Left lung (tissue), 10 donors: ENCODE results near the gene RAB40A. TPM values are rescaled to one million over a fixed set of nuclear protein-coding genes. Genes with fewer than 3 reads are reported as not detected.
A peak's percentile ranks its signal among the peaks of the same experiment; 100 is the strongest.
"Not testable (repeated sequence)": the region's sequence is repeated elsewhere in the genome, so short reads cannot be mapped to it uniquely, and the experiment has no call there.

Source experiments
- ATAC-seq: fragments of 200-7000 bp; cut with Tn5 transposase; one replicate; pipeline ENCODE4 v1.9.1; 2020; ENCODE audit warnings: moderate library complexity
- DNase-seq, 4 donors: peaks; one replicate each; pipeline ENCODE4 v3.0.0-alpha.2; 2013 to 2020
- H3K27ac ChIP-seq, 2 donors: fragments of 200-600 bp; sonication (generic) in 1 of 2; one replicate each; pipeline versions ENCODE4 v1.5.0 to v1.8.0; 2020 to 2021
- H3K27me3 ChIP-seq, 2 donors: fragments of 200-600 bp; sonication (generic) in 1 of 2; one replicate each; pipeline versions ENCODE4 v1.5.0 to v1.8.0; 2020 to 2021
- H3K36me3 ChIP-seq, 2 donors: fragments of 200-600 bp; sonication (generic) in 1 of 2; one replicate each; pipeline versions ENCODE4 v1.5.0 to v1.8.0; 2020 to 2021
- H3K4me1 ChIP-seq, 2 donors: fragments of 200-600 bp; one replicate each; pipeline ENCODE4 v1.8.0; 2021
- H3K4me3 ChIP-seq, 2 donors: fragments of 200-600 bp; sonication (generic) in 1 of 2; one replicate each; pipeline versions ENCODE4 v1.5.0 to v1.8.0; 2020 to 2021; ENCODE audit warnings: mild to moderate bottlenecking in 1 of 2
- H3K9me3 ChIP-seq, 2 donors: fragments of 200-600 bp; sonication (generic) in 1 of 2; one replicate each; pipeline versions ENCODE4 v1.5.0 to v1.8.0; 2020 to 2021
- intact Hi-C, 2 donors: fragments of 100-400 bp; cut with DNase I; formaldehyde crosslinking; loops; one replicate each; pipeline versions ENCODE4 v1.11.2 to v1.14.2; 2022
- polyA plus RNA-seq, 6 donors: library from polyadenylated mRNA; unstranded; fragments of 120-200 nt; gene quantifications; one replicate each; pipeline ENCODE4 v1.2.1, GENCODE V29; 2013; ENCODE audit not compliant: insufficient read length in 6 of 6
- total RNA-seq, 2 donors: library from RNA; stranded (reverse); fragmentation: NEBNext Ultra II Directional; extraction: Animal tissue kit (Norgen Biotek cat#: 25700); gene quantifications; one replicate each; pipeline ENCODE4 v1.2.1, GENCODE V29; 2021
- TF ChIP-seq, protein P1 (sequence below), 2 donors: fragments of 200-600 bp; sonication (generic) in 1 of 2; IDR thresholded peaks; one replicate each; pipeline versions ENCODE4 v1.5.0 to v1.8.0; 2021; ENCODE audit warnings: antibody characterized with exemption in 2 of 2
- donor health status: DM: no; HTN: yes; CAD: no.
- donor health status: DM: no; HTN: no; CAD: no.

Gene RAB40A
- total and polyA plus RNA-seq, 8 donors, result 0.17 to 4.2 (median 3.5) TPM

DNA sequence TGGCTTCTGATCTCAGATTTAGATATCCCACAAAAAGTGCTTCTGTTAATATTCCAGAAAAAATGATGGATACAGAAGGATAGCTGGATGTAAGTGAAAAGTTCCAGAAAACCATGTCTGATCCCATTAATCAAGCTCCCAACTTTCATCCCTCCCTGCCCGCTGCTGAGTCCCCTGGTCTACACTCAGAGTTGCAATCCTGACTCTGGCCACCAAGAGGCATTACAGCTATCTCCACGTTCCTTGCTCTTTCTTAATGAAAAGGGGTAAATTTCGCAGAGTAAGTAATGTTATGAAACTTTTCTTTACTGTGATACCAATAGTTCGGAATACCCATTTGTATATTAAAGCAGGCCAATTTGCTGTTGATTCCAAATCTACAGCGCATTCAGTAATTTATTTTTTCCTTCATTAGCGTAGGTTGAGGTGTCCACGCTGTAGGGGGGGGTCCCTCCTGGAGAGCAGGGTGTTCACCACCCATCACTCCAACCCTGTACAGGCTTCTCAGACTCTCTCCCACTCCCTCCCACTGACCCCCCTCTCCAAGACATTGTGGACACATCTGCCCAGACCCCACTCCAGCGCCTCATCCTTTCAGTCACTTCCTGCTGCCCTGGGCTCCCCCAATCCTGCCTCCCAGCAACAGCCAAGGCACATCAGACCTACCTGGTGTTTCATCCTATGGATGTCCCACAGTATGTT is 55.1 kb downstream of the RAB40A start:
- Histone ChIP-seq H3K9me3 (no peaks in the 10 kb centered on the region), H3K27me3 (no peaks in the 10 kb centered on the region), H3K36me3 (no peaks in the 10 kb centered on the region), H3K4me1 (no peaks in the 10 kb centered on the region), H3K27ac (no peak overlapping the region), H3K4me3 (peak overlapping the region in 1 of 2 donors; percentile 3)
- ATAC-seq (peak; percentile 84), DNase-seq (peak in 3 of 4 donors; percentile 6 to 32 (median 31))
- intact Hi-C loops, result loop anchor here in 1 of 2 donors (5.0 kb wide), 1 partner anchor 122 kb away; no protein-coding TSS in a partner anchor
- TF ChIP-seq, protein P1, sequence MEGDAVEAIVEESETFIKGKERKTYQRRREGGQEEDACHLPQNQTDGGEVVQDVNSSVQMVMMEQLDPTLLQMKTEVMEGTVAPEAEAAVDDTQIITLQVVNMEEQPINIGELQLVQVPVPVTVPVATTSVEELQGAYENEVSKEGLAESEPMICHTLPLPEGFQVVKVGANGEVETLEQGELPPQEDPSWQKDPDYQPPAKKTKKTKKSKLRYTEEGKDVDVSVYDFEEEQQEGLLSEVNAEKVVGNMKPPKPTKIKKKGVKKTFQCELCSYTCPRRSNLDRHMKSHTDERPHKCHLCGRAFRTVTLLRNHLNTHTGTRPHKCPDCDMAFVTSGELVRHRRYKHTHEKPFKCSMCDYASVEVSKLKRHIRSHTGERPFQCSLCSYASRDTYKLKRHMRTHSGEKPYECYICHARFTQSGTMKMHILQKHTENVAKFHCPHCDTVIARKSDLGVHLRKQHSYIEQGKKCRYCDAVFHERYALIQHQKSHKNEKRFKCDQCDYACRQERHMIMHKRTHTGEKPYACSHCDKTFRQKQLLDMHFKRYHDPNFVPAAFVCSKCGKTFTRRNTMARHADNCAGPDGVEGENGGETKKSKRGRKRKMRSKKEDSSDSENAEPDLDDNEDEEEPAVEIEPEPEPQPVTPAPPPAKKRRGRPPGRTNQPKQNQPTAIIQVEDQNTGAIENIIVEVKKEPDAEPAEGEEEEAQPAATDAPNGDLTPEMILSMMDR (IDR thresholded peaks at IDR 0.05), result peak in 1 of 2 donors; percentile 19

DNA sequence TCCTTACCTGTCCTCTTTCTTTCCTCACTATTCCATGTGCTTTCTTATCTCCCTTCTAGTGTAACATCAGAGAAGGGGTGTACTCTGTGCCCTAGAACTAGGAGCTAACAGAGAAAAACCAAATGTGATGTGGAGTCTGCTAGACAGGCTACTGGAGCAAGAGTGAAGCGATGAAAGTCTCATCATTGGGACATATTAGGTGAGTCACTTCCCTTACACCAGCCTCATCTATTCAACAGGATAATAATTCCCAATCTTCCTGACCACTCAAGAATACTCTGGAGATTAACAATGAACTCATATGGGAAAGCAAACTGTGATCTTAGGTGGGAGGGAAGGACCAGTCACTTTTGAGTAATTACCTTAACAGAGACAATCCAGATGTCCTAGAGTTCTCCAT is 58.1 kb downstream of the RAB40A start:
- Histone ChIP-seq H3K9me3 (no peaks in the 10 kb centered on the region), H3K36me3 (no peaks in the 10 kb centered on the region), H3K4me1 (no peaks in the 10 kb centered on the region), H3K27ac (no peak overlapping the region), H3K27me3 (no peaks in the 10 kb centered on the region), H3K4me3 (no peak overlapping the region)
- TF ChIP-seq, protein P1 (IDR thresholded peaks at IDR 0.05), result no peak
- intact Hi-C loops, result loop anchor here in 1 of 2 donors (5.0 kb wide), 1 partner anchor 119 kb away; no protein-coding TSS in a partner anchor
- ATAC-seq, result no peak
- DNase-seq, result no peak

DNA sequence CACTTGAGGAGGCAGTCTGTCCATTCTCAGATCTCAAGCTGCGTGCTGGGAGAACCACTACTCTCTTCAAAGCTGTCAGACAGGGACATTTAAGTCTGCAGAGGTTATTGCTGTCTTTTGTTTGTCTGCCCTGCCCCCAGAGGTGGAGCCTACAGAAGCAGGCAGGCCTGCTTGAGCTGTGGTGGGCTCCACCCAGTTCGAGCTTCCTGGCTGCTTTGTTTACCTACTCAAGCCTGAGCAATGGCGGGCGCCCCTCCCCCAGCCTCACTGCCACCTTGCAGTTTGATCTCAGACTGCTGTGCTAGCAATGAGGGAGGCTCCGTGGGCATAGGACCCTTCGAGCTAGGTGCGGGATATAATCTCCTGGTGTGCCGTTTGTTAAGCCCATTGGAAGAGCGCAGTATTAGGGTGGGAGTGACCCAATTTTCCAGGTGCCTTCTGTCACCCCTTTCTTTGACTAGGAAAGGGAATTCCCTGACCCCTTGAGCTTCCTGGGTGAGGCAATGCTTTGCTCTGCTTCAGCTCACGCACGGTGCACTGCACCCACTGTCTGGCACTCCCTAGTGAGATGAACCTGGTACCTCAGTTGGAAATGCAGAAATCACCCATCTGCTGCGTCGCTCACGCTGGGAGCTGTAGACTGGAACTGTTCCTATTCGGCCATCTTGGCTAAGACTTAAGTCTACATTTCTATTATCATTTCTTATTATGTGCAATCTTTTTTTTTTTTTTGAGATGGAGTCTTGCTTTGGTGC is 59.1 kb downstream of the RAB40A start:
- H3K27me3 ChIP-seq, H3K4me1 ChIP-seq, H3K36me3 ChIP-seq, ATAC-seq, H3K27ac ChIP-seq, H3K9me3 ChIP-seq, DNase-seq, H3K4me3 ChIP-seq: not testable (repeated sequence)
- intact Hi-C loops, result loop anchor here in 1 of 2 donors (5.0 kb wide), 1 partner anchor 118 kb away; no protein-coding TSS in a partner anchor

DNA sequence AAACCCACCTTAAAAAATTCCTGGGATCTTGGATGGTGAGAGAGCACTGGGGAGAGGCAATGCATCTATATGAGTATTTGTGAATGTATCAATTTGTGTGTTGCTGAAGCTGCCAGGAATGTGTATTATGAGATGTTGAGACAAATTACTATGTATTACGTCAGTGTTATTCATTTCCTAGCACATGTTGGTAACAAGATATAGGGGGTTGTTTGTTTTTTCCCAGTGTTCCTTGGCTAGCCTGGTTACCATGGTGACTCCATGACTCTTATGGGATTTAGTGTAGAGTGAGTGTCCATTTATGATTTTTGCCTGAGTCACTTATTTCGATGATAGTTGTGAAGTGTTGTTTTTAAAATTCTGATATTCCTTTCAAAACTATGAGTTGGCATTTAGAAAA is 65.6 kb downstream of the RAB40A start:
- no peak for DNase-seq
- ATAC-seq, result no peak
- H3K27me3 ChIP-seq, result no peaks in the 10 kb centered on the region

More for the DNA sequence above, 65.6 kb downstream of the RAB40A start:
- Histone ChIP-seq H3K27ac (no peak overlapping the region), H3K4me3 (no peak overlapping the region), H3K4me1 (no peaks in the 10 kb centered on the region), H3K9me3 (no peaks in the 10 kb centered on the region), H3K36me3 (no peaks in the 10 kb centered on the region)
- TF ChIP-seq, protein P1 (IDR thresholded peaks at IDR 0.05), result no peak
- intact Hi-C loops, result no loop called here

Other genes starting within 250 kb of the RAB40A start
- gene TCEAL5, start 242.7 kb downstream of the RAB40A start, total RNA-seq, result not detected
- gene TCEAL5, start 242.7 kb downstream of the RAB40A start, polyA plus RNA-seq, result 1 to 10 TPM; 1.4 to 2.0 (median 1.7) TPM
- 10 to 100 TPM in 1 of 2 donors, 1 to 10 TPM in 1; 9.7 to 19.3 TPM for gene BEX2, start 208.5 kb downstream of the RAB40A start, total RNA-seq
- gene BEX2, start 208.5 kb downstream of the RAB40A start, polyA plus RNA-seq, result 10 to 100 TPM; 20.5 to 38.4 (median 25.1) TPM
- gene TCEAL7, start 189.2 kb downstream of the RAB40A start, total RNA-seq, result 1 to 10 TPM; 3.5 to 8.2 TPM
- 10 to 100 TPM; 19.3 to 28.6 (median 23.9) TPM for gene TCEAL7, start 189.2 kb downstream of the RAB40A start, polyA plus RNA-seq
- gene TCEAL9, start 163.0 kb downstream of the RAB40A start, total RNA-seq, result 10 to 100 TPM; 47.8 to 55.0 TPM
- 100 to 1,000 TPM; 130 to 154 (median 142) TPM for gene TCEAL9, start 163.0 kb downstream of the RAB40A start, polyA plus RNA-seq
- gene BEX3, start 143.0 kb downstream of the RAB40A start, total RNA-seq, result 100 to 1,000 TPM in 1 of 2 donors, 10 to 100 TPM in 1; 91.0 to 155 TPM
- gene BEX3, start 143.0 kb downstream of the RAB40A start, polyA plus RNA-seq, result 100 to 1,000 TPM; 365 to 426 (median 375) TPM
- 10 to 100 TPM; 67.5 to 77.2 TPM for gene TCEAL4, start 66.0 kb upstream of the RAB40A start, total RNA-seq
- 100 to 1,000 TPM; 129 to 164 (median 143) TPM for gene TCEAL4, start 66.0 kb upstream of the RAB40A start, polyA plus RNA-seq
- gene TCEAL3, start 88.5 kb upstream of the RAB40A start, total RNA-seq, result 10 to 100 TPM; 20.8 to 21.3 TPM
- gene TCEAL3, start 88.5 kb upstream of the RAB40A start, polyA plus RNA-seq, result 10 to 100 TPM; 24.7 to 30.4 (median 27.3) TPM
- 10 to 100 TPM; 27.3 to 29.5 TPM for gene TCEAL1, start 109.5 kb upstream of the RAB40A start, total RNA-seq
- gene TCEAL1, start 109.5 kb upstream of the RAB40A start, polyA plus RNA-seq, result 10 to 100 TPM; 31.3 to 34.0 (median 32.7) TPM
- gene MORF4L2, start 167.2 kb upstream of the RAB40A start, total RNA-seq, result 100 to 1,000 TPM; 284 to 312 TPM
- 100 to 1,000 TPM; 274 to 340 (median 312) TPM for gene MORF4L2, start 167.2 kb upstream of the RAB40A start, polyA plus RNA-seq
- not detected for gene TMEM31, start 191.4 kb upstream of the RAB40A start, total RNA-seq
- gene TMEM31, start 191.4 kb upstream of the RAB40A start, polyA plus RNA-seq, result 1 to 10 TPM in 4 of 6 donors, under 1 TPM in 2; 0.80 to 1.8 (median 1.5) TPM